ENCODE measurements around the gene NKX2-4.
"Not testable (repeated sequence)": the region's sequence is repeated elsewhere in the genome, so short reads cannot be mapped to it uniquely, and the experiment has no call there.

The NKX2-4 gene

DNA sequence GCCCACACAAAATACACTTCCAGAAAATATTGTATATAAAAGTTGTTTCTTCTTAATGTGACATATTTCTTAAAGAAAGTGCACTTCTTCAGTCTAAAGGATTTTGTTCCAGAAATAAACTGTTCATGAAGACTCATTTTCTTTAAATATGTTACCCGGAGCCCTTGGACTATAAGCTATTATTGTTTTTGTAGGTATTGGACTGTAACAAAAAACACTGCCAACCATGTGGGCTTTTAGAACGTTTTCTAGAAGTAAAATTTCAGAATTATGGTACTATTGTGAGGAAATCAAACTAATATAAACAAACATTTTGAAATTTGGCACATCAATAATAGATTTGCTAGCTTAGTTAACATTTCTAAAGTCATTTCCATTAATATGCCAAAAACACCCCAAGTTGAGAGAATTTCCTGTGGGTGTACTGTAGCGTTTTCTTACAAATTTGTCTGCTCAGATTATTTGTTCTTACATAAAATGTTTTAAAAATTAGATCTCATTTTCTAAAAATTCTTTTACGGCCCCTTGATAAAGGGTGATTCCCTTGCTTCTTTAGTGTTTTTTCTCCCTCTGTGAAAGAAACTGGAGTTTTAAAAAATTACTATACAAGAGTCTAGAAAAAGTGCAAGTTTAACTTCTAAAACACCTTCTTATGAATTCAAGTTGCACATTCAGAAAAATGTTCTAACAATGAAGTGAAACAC, 3.4 kb downstream of the NKX2-4 start:
- no peak for DNase-seq

- DNase-seq = no peak
Observed at GRCh38 chr20:21393166-21393565, 4.2 kb downstream of the NKX2-4 start.

DNA sequence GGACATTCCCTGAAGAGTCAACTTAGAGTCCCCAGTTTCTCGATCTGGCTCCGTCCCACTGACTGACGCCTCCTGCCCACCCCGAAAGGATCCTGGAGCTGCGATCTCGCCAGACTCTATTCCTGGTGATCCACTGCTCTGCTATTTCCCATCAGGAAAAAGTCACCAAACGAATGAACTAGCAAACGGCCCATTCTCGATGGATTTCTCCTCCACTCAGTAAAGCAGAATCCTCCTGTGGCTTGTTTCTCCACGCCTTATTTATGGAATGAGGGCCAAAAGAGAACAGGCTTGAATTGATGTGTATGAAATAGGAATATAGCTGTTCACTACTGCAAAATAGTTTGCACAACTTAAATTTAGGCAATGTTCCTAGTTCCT, 5.4 kb downstream of the NKX2-4 start:
- DNase-seq = no peak

GRCh38 chr20:21391185-21391971, 5.9 kb downstream of the NKX2-4 start:
- no peak for DNase-seq

DNA sequence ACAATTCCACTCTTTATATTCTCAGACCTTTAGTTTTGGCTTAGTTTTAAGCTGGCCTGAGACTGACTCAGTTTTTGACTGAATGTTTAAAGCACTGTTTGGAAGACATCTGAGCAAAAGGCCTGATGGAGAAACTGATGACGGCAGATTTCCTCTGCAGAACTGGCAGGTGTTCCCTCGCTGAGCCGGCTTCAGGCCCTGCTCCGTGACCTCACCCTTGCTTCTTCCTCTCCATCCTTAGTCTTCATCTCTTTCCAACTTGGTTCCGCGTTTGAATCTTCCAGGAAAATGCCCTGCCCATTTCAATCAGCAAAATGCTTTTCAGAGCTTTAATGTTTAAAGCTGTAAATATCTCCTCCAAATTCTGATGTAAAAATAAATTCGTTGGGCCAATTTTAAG, 6.6 kb downstream of the NKX2-4 start:
- DNase-seq = no peak

DNA sequence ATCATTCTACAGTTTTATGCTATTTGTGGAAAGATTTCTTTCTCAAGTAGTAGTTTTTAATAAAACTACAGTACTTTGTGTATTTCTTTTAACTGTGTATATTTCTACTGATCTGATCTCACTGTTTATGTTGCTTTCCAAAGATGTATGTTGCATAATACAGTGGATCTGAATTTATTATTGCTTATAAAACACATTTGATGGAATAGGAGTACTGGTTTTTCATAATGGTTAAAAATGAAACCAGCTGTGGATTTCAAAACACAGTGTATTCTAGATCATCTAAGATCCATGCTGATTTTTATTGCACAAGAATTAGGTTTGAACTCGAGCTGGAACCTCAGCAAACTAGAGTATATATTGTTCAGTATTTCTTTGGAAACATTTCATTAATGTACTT, 8.0 kb downstream of the NKX2-4 start:
- DNase-seq = no peak

- no peak for DNase-seq
Observed at GRCh38 chr20:21388566-21388965, 8.8 kb downstream of the NKX2-4 start.

- DNase-seq = peak; percentile 18
Observed at GRCh38 chr20:21387528-21387927, 9.8 kb downstream of the NKX2-4 start.

DNA sequence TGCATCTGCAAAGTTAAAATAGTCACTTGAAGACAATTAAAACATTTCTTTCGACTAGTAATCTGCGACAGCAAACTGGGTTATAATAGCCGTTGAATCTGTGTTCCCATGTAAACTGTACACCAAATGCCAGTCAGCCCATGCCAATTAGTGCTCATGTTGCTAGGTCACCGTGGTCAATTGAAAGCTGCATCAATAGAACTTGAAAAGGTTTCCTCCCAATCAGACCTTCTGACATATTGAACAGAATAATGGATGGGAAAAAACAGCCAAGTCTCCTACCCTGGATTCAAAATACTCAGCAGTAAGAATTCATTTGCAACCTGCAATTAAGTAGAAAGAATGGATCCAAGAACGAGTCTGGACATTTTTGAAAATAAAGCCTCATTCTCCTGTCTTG, 11.2 kb downstream of the NKX2-4 start:
- DNase-seq = no peak

- DNase-seq = no peak
Observed at GRCh38 chr20:21384308-21384892, 12.9 kb downstream of the NKX2-4 start.

DNA sequence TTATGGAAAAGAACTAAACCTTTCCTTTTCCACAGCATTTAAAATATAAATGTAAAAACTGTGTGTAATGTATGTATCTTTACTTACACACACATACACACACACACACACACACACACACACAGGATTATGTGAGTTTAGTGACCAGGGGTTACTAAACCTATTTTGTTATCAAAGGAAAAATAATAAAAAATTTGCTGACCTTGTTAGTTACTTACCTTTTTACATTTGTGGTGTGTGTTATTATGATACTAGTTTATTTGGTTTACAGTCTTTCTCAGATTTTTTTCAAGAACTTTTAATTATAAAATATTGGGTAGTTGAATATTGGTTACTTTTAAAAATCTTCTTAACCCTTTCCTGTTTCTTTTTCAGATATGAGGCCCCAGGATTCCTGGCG, 15.7 kb downstream of the NKX2-4 start:
- DNase-seq = no peak

- DNase-seq = no peak
Observed at GRCh38 chr20:21380711-21381110, 16.6 kb downstream of the NKX2-4 start.

- DNase-seq = no peak
Observed at GRCh38 chr20:21378259-21378658, 19.1 kb downstream of the NKX2-4 start.

GRCh38 chr20:21377701-21378100, 19.6 kb downstream of the NKX2-4 start:
- no peak for DNase-seq

DNA sequence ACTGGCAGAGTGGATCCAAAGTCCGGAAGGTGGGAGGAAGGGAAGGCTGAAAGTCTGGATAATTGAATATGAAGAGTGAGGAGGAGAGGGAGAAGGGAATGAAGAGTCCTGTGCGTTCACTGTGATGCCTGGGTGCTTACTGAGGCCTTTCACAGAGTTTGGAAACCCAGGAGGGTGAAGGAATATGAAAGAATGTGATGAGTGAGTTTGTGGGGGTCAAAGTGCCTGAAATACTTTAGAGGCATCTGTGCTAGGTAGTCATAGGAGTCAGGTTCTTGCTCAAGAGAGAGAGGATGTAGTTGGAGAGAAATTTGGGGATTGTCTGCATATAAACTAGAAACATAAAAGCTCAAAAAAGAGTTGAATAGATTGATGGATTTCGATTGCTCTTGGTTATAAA, 20.7 kb downstream of the NKX2-4 start:
- DNase-seq = no peak

- no peak for DNase-seq
Observed at GRCh38 chr20:21373436-21373835, 23.9 kb downstream of the NKX2-4 start.

DNA sequence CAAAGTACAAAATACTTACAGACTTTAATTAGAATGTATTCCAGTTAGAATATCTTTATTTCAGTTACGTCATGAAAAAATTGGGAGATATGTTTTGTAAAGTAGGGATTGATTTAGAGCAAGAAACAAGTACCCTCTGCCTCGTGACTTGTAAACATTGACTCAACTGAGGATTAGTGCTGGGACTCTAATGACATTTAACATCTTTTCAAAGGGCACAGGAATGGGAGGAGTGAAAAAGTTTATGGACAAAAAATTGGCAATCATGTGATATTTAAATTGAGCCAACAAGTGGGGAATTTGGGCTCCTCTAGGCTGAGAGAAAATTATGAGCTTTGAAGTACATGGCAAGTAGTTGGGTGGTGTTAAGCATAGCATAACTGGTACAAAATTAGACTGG, 25.3 kb downstream of the NKX2-4 start:
- no peak for DNase-seq

- no peak for DNase-seq
Observed at GRCh38 chr20:21371193-21371592, 26.1 kb downstream of the NKX2-4 start.

DNA sequence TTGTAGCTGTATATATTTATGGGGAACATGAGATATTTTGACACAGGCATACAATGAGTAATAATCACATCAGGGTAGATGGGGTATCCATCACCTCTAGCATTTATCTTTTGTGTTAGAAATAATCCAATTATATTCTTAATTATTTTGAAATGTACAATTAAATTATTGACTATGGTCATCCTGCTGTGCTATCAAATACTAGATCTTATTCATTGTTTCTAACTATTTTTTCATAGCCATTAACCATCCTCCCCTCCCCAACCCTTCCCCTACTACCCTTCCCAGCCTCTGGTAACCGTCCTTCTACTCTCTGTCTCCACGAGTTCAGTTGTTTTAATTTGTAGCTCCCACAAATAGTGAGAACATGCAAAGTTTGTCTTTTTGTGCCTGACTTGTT, 28.5 kb downstream of the NKX2-4 start:
- no peak for DNase-seq

GRCh38 chr20:21366273-21366672, 31.1 kb downstream of the NKX2-4 start:
- not testable (repeated sequence) for DNase-seq

DNA sequence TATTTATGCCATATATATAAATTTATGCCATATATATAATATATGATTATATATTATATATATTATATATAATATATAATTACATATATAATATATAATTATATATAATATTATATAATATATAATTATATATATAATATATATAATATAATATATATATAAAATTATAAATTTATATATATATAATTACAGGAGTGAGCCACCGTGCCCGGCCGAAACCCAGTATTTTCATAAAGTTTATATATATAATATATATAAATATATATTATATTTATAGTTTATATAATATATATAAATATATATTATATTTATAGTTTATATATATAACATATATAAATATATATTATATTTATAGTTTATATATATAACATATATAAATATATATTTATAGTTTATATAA, 31.6 kb downstream of the NKX2-4 start:
- no peak for DNase-seq

DNA sequence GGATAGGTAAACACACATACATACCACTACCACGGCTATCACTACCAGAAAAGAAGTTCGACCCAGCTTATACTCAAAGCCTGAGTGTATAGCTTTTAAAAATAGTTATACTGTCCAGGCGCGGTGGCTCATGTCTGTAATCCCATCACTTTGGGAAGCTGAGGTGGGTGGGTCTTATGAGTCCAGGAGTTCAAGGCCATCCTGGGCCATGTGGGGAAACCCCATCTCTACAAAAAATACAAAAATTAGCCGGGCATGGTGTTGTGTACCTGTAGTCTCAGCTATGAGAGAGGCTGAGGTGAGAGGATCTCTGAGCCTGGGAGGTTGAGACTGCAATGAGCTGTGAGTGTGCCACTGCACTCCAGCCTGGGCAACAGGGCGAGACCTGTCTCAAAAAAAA, 32.9 kb downstream of the NKX2-4 start:
- DNase-seq = no peak

GRCh38 chr20:21361266-21361665, 36.1 kb downstream of the NKX2-4 start:
- DNase-seq = no peak

GRCh38 chr20:21360705-21361104, 36.6 kb downstream of the NKX2-4 start:
- DNase-seq = no peak
